Endometrial microvascular endothelial cells (primary cell): Measurements from ENCODE around the gene THSD8. TPM values are rescaled to one million over a fixed set of nuclear protein-coding genes. Genes with fewer than 3 reads are reported as not detected.

Source experiments
- in situ Hi-C: cut with HindIII; loops from 2 replicates; pipeline ENCODE4 v1.10.0; 2017; ENCODE audit warnings: low sequenced_read_pairs, low pct_unique_long_range_greater_than_20kb; ENCODE audit errors: inconsistent ontology term
- total RNA-seq: library from RNA; depleted of rRNA; stranded (reverse); fragments of >200 nt; gene quantifications from one replicate; pipeline ENCODE4 v1.2.3, GENCODE V29; 2015; ENCODE audit errors: inconsistent ontology term

The THSD8 gene
- total RNA-seq, 1 donor from 2014 or later, result not detected

DNA sequence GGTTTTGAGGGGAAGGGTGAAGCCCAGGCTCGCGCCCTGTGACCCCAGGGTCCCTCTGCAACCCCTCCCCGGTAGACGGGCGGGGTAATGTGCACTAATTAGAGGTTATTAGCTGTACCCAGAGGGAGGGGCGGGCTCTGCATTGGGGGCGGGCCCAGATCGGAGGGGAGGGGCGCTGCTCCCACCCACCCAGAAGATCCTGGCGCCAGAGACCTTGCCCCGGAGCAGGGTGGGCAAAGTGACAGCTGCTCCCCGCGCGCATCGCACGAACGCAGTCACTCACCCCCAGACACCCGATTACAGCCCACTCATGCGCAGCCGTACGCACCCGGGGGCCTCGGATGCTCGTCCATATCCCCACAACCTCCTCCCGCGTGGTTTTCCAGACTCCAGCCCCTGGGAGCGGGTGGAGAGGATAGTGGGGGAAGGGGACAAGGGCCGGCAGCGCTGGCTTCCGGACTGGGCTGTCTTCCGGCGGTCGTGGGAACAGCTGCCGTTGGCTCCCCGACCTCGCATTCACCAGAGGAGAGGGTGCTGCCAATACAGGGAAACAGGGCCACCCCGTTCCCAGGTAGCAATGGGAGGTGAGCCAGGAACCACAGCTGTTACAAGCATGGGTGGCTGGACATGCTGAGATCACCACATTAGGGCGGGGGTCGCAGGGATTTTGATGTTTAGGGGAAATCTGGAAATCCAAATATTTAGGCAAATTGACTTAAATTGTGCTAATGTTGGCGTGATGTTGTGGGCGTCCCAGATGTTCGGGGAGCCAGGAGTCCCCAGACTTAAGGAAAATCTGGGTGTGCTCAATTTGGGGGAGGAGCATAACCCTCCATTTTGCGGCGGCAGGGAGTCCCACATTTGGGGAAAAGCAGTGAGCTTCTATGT, 23.6 kb upstream of the THSD8 start:
- in situ Hi-C loops, result no loop called here

DNA sequence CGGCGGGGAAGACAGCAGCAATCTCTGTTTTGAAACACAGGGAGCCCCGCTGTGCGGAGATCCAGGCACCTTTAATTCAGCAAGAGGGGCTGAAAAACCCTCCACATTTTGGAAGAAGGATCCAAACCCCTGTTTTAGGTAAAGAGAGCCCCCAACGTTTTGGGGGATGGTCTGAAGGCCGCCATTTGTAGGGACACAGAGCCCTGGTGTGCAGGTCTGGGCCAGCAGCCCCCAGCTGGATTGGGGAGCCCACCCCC, 23.0 kb upstream of the THSD8 start:
- in situ Hi-C loops, result no loop called here

DNA sequence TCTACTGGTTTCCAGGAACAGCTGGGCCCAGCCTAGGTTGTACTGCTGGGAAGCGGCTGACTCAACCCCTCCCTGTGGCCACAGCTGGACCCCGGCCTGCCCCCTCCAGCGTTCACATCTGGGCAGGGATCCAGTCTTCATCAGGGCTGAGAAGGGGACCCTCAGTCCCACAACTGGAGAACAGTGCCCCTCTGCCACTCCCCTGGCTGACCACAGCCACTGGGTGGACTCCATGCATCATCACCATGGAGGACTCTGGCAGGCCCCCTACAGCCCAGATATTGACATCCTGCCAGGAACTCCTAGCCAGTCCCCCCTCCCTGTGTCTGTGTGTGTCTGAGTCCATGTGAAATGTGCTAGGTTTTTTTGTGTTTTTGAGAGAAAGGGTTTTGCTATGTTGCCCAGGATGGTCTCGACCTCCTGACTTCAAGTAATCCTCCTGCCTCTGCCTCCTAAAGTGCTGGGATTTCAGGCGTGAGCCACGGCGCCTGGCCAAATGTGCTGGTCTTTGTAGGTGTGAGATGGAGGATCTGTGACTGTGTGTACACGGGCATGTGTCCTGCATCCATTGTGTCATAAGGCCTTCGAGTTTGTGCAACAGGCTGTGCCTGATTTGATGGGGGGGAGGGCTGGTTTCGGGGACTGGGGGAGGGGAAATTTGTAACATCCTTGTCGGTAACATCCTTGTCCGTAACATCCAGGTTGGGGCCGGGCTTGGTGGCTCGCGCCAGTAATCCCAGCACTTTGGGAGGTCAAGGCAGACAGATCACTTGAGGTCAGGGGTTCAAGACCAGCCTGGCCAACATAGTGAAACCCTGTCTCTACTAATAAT, 22.5 kb upstream of the THSD8 start:
- in situ Hi-C loops, result no loop called here

DNA sequence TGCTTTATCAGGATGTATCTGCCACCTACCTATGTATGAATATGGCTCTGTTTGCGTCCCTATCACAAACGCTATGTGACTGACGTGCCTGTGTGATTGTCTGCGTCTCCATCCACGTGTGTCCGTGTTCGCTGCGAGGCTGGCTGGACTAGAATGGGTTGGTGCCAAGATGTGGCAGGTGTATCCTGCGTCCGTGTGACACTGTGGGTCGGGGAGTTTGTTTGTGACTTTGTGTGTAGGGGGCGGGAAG, 19.8 kb upstream of the THSD8 start:
- in situ Hi-C loops, result no loop called here

GRCh38 chr19:12782424-12783290, 19.2 kb upstream of the THSD8 start:
- in situ Hi-C loops, result no loop called here

DNA sequence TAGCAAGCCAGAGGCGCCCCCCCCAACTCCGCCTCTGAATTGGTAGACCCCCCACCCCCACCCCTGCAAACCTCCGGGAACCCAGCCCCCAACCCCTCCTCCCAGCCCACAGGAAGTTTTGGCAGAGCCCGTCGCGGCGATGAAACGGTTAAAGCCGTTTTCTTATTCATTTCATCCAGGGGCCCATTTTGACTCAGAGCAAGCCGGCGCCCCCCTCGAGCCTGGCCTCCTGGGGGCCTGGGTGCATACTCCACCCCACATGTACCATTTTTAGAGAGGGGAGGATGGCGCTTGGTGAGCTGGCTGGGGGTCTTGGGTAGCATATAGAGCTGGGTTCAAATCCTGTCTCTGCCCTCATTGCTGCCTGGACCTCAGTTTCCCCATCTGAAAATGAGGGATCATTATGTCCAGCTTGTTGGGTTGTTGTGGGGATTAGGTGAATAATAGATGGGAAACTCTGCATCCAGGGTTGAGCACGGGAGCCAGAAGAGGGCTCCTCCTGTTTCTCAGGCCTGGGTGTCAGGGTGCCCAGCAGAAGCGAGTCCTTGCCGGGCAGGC, 18.5 kb upstream of the THSD8 start:
- in situ Hi-C loops, result no loop called here

DNA sequence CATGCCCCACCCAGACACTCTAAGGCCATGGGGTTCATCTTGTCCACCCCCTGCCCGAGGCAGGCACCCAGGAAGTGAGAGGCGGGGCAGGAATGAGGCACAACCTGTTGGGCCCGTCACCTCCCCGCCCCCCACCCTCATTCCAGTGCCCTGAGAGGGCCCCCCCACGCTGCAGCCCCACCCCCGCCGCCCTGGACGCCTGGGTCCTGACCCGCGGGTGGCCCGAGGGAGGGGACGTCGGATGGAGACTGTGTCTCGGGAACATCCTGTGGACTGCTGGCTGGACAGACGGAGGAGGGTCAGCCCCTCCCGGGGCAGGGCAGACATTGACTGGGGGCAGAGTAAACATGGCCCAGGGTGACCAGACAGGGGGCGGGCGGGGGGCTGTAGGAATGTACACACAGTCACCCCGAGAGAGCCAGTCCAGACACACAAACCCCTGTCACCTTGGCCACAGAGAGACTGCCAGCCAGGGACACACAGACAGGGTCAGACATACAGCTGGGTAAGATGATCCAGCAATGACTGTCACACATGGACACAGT, 17.9 kb upstream of the THSD8 start:
- in situ Hi-C loops, result no loop called here

DNA sequence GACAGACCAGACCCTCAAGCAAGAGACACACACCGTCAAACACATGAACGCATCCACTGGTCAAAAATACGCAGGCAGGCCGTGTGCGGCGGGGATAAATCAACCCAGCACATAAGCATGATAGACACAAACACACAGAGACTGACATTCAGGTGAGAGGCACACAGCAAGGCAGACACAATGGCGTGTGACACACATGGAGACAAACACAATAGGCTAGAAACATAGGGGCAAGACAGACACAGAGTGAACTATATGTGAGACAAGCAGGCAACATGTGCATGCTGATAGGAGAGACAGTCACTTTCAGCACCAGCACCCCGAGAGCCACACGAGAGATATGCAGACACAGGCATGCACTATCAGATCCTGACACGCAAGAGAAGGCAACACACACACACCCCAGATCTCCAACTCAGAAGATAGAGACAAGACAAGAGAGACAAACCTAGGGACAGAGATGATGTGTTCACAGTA, 17.4 kb upstream of the THSD8 start:
- in situ Hi-C loops, result no loop called here

DNA sequence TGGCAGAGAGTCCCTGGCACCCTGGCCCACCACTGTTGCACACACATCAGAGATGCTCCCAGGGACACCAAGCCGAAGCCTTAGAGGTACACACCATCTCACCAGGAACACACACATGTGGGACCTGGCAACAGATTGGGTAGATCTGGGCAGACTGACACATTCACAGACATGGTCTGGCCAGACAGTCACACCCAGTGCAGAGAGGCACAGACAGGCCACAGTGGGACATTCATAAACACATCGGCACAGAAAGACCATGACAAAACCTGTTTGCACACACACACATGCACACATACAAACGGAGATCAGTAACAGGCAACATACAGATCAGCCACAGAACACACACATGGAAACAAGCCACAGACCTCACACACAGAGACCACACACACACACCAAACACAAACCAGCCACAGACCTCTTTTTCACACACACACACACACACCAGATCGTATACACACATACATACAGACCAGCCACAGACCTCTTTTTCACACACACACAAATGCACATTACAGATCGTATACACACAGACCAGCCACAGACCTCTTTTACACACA, 16.9 kb upstream of the THSD8 start:
- in situ Hi-C loops, result no loop called here

DNA sequence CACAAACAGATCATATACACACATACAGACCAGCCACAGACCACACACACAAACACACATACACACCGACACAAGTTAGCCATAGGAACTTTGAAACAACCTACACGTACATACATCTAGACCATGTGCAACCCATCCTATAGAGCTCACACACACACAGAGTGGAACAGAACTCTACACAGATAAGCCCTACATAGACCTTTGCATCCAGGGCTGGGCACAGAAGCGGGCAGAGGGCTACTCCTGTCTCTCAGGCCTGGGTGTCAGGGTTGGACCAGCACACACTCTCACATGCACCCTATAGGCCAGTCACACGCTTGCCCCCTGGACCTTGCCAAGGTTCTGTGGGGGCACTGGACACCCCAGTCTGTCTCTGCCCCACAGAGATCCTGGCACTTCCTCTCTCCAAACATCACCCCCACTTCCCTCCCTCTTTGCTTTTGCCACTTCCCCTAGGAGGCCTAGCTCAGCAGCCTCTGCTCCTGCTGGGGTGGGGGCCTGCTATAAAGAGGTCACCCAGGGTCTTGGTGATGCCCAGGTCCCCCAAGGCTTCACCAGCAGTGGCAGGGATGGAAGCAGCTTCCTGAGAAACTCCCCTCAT, 16.3 kb upstream of the THSD8 start:
- in situ Hi-C loops, result no loop called here

DNA sequence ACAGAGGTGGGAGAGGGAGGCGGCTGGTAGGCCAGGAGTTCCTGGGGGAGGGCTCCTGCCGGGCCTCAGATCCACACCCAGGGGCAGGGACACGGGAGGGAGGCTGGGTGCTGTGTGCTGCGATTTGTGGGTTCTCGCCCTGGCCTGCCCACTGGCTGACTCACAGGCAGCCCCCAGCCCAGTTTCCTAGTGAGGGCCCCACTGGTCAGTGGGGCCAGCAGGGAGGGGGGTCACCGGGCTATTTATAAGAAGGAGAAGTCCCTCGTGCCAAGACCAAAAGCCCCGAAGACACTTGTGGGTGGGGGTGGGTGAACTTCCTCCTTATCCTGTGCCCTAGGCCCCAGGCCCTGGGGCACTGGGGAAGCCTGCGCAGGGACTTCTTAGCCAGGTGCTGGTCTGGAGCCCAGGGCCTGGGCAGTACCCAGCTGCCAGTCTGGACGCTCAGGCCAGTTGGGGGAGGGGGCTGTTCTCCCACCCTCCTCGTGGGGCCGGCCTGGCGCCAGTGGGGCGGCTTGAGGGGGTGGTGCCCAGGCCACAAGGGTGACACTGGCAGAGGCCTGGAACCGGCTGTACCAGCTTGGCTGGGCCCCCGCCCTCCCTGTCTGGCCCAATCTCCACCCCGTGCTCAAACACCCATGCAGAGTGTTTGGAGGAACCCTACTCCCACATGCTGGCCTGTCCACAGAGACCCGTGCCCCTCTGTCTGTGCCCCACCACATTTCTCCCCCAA, 15.6 kb upstream of the THSD8 start:
- in situ Hi-C loops, result no loop called here

GRCh38 chr19:12786952-12787351, 14.9 kb upstream of the THSD8 start:
- in situ Hi-C loops, result no loop called here

- in situ Hi-C loops, result no loop called here
Observed at GRCh38 chr19:12787458-12787857, 14.4 kb upstream of the THSD8 start.

DNA sequence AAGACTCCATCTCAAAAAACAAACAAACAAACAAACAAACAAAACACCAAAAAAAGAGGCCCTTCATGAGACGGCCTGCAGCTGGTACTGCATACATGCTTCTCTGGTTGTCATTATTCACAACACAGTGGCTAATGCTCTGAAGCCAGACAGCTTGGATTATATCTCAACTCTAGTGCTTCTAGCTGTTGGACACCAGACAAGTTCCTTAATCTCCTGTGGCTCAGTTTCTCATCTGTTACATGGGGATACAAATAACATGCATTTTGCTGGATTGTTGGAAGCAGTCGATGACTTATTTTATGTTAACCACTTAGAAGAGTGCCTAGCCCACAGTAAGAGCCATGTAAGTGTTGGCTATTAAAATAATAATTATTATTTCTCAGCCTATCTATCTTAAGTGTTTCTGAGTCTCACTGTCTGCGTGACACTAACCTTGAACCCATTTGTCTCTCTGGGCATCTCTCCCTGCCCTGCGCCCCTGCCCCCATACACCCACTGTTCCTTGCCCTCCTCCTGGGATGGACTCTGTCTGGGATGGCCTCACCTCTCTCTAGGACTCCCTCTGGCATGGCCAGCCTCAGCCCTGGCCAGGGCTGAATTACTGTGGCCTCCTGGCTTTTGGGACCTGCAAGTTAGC, 13.7 kb upstream of the THSD8 start:
- in situ Hi-C loops, result no loop called here

- in situ Hi-C loops, result no loop called here
Observed at GRCh38 chr19:12788682-12789097, 13.2 kb upstream of the THSD8 start.

- in situ Hi-C loops, result no loop called here
Observed at GRCh38 chr19:12789098-12789903, 12.6 kb upstream of the THSD8 start.
